Mammary epithelial cell (primary cell): Measurements from ENCODE around the gene FAF2.

Experiments
- EZH2 ChIP-seq: IDR thresholded peaks from 2 replicates; pipeline ENCODE4 v1.6.1; 2012; ENCODE audit warnings: low read length, inconsistent platforms, borderline replicate concordance
- TF ChIP-seq, protein P1 (sequence below), 2 donors: IDR thresholded peaks in 1 of 2; conservative IDR thresholded peaks in 1 of 2; 2 replicates each; pipeline ENCODE4 v1.5.1; 2011 to 2012; ENCODE audit warnings: inconsistent platforms in 2 of 2, low read length in 2 of 2, mild to moderate bottlenecking in 2 of 2, control low read depth in 1 of 2, low read depth in 1 of 2; ENCODE audit not compliant: insufficient read depth in 1 of 2; ENCODE audit errors: extremely low read depth in 1 of 2

DNA sequence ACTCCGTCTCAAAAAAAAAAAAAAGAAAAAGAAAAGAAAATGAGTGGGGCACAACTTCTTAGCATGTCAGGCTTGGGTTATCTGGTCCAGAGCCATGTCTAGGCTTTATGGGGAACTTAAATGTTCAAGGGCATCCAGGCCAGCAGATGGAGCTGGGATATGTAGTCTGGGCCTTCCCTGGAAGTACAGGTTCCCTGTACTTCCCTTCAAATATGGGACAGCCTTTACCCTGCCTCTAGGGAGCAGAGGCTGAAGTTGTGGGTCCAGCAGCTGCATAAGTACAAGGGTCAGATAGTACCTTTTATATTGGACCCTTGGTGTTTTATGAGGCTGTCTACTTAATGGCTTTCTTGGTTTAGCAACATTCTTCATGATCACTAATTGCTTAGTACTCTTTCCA, 42.1 kb downstream of the FAF2 start:
- TF ChIP-seq EZH2, result no peak
- TF ChIP-seq, protein P1, sequence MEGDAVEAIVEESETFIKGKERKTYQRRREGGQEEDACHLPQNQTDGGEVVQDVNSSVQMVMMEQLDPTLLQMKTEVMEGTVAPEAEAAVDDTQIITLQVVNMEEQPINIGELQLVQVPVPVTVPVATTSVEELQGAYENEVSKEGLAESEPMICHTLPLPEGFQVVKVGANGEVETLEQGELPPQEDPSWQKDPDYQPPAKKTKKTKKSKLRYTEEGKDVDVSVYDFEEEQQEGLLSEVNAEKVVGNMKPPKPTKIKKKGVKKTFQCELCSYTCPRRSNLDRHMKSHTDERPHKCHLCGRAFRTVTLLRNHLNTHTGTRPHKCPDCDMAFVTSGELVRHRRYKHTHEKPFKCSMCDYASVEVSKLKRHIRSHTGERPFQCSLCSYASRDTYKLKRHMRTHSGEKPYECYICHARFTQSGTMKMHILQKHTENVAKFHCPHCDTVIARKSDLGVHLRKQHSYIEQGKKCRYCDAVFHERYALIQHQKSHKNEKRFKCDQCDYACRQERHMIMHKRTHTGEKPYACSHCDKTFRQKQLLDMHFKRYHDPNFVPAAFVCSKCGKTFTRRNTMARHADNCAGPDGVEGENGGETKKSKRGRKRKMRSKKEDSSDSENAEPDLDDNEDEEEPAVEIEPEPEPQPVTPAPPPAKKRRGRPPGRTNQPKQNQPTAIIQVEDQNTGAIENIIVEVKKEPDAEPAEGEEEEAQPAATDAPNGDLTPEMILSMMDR (conservative IDR thresholded peaks at IDR 0.05 in 1 of 2, IDR thresholded peaks at IDR 0.05 in 1 of 2; ENCODE audit: extremely low read depth in 1 of 2, insufficient read depth in 1 of 2, low read depth in 1 of 2, low read length in 2 of 2), result peak in 1 of 2 donors; percentile 15
